C4-2B (cell line): ENCODE results near the gene CSNK1D.

Experiments
- H3K27ac ChIP-seq: fragments of 450-650 bp; 2 replicates; pipeline ENCODE4 v1.5.1; 2017
- CTCF ChIP-seq: fragments of 450-650 bp; conservative IDR thresholded peaks from 2 replicates; pipeline ENCODE4 v1.5.1; 2017; ENCODE audit warnings: mild to moderate bottlenecking
- ZFX ChIP-seq: fragments of 450-650 bp; IDR thresholded peaks from 2 replicates; pipeline ENCODE4 v1.6.1; 2017

CSNK1D gene

GRCh38 chr17:82296511-82297279 lies 23.2 kb upstream of the CSNK1D start:
- TF ChIP-seq CTCF (no peak), ZFX (no peak)
- H3K27ac ChIP-seq = peak overlapping the region; percentile 89

GRCh38 chr17:82295472-82295814 lies 21.9 kb upstream of the CSNK1D start:
- no peak for TF ChIP-seq CTCF
- TF ChIP-seq ZFX = no peak
- peak overlapping the region; percentile 89 for H3K27ac ChIP-seq

- peak overlapping the region; percentile 89 for H3K27ac ChIP-seq
- no peak for TF ChIP-seq CTCF
- no peak for TF ChIP-seq ZFX
Observed at GRCh38 chr17:82294064-82294773, 20.7 kb upstream of the CSNK1D start.

- TF ChIP-seq CTCF (no peak), ZFX (peak; percentile 81; the same call in 1 of the 2 replicates)
- peak overlapping the region; percentile 95 for H3K27ac ChIP-seq
Observed at GRCh38 chr17:82292251-82293154, 19.0 kb upstream of the CSNK1D start.

- no peak for TF ChIP-seq ZFX
- TF ChIP-seq CTCF = no peak
- H3K27ac ChIP-seq = peak overlapping the region; percentile 95
Observed at GRCh38 chr17:82291582-82292250, 18.2 kb upstream of the CSNK1D start.

- peak overlapping the region; percentile 81 for H3K27ac ChIP-seq
- TF ChIP-seq ZFX (peak; percentile 8; the same call in 1 of the 2 replicates), CTCF (no peak)
Observed at GRCh38 chr17:82287868-82288801, 14.6 kb upstream of the CSNK1D start.
